H1 (cell line): ENCODE data around the gene QRICH1. TPM values are rescaled to one million over a fixed set of nuclear protein-coding genes. Genes with fewer than 3 reads are reported as not detected.

Experiments used
- CBX8 ChIP-seq: fragments of 300-800, 300-1000 bp; sonication (generic); IDR thresholded peaks from 2 replicates; pipeline ENCODE4 v1.7.1; 2016; ENCODE audit warnings: low read depth, low read length, borderline replicate concordance
- GABPA ChIP-seq: IDR thresholded peaks from 2 replicates; pipeline ENCODE4 v1.6.1; 2011; ENCODE audit warnings: mild to moderate bottlenecking, low read length, moderate library complexity, borderline replicate concordance; ENCODE audit not compliant: insufficient read depth
- RBBP5 ChIP-seq: IDR thresholded peaks from 2 replicates; pipeline ENCODE4 v1.7.1; 2012; ENCODE audit warnings: low read depth, mild to moderate bottlenecking, inconsistent platforms, low read length, moderate library complexity, borderline replicate concordance
- SP1 ChIP-seq: IDR thresholded peaks from 2 replicates; pipeline ENCODE4 v1.6.1; 2011; ENCODE audit warnings: low read depth, low read length
- TAF1 ChIP-seq: IDR thresholded peaks from 2 replicates; pipeline ENCODE4 v1.6.1; 2011; ENCODE audit warnings: mild to moderate bottlenecking, low read depth, low read length
- YY1 ChIP-seq: IDR thresholded peaks from 2 replicates; pipeline ENCODE4 v1.6.1; 2011; ENCODE audit warnings: low read depth, mild to moderate bottlenecking, low read length
- ZNF274 ChIP-seq: IDR thresholded peaks from 2 replicates; pipeline ENCODE4 v1.7.0; 2012; ENCODE audit warnings: low read length, borderline replicate concordance; ENCODE audit errors: extremely low read depth
- polyA plus RNA-seq, 7 experiments: library from polyadenylated mRNA; depleted of rRNA in 3 of 7; stranded (reverse) in 5 of 7; unstranded in 2 of 7; fragments of >200 nt in 5 of 7; fragments of 200-250 nt in 2 of 7; gene quantifications; 1 replicate in 5 of 7; 2 replicates in 1 of 7; 4 replicates in 1 of 7; pipeline versions ENCODE4 v1.2.1 to v1.2.3, GENCODE V29; 2011 to 2013; ENCODE audit warnings: missing spikeins in 2 of 7, mixed read lengths in 2 of 7
- total RNA-seq: library from RNA; stranded (reverse); fragmentation: NEBNext Ultra II Directional; extraction: Animal tissue kit (Norgen Biotek cat#: 25700); gene quantifications from 2 replicates; pipeline ENCODE4 v1.2.1, GENCODE V29; 2021

The QRICH1 gene
- total and polyA plus RNA-seq, 2 of the 8 experiments (the other 6 are each of a cell fraction or from before 2014, with no cell fraction given) = 128 to 142 TPM

GRCh38 chr3:49108346-49108745 lies 14.5 kb upstream of the QRICH1 start (continued):
- TF ChIP-seq CBX8 (no peak), SP1 (no peak), GABPA (no peak), YY1 (no peak), RBBP5 (no peak), TAF1 (no peak), ZNF274 (no peak)
- TF ChIP-seq, all 59 proteins: peak for 0
